NOMO-1 treated with DMSO at 0.1 percent for 48 hours (cell line): ENCODE results near the gene ZDHHC6.
"Not testable (repeated sequence)": the region's sequence is repeated elsewhere in the genome, so short reads cannot be mapped to it uniquely, and the experiment has no call there.

Source experiments
- DNase-seq: peaks from one replicate; lab custom pipeline; 2025; ENCODE audit not compliant: unreplicated experiment; lab: John Stamatoyannopoulos, UW

Gene ZDHHC6

DNA sequence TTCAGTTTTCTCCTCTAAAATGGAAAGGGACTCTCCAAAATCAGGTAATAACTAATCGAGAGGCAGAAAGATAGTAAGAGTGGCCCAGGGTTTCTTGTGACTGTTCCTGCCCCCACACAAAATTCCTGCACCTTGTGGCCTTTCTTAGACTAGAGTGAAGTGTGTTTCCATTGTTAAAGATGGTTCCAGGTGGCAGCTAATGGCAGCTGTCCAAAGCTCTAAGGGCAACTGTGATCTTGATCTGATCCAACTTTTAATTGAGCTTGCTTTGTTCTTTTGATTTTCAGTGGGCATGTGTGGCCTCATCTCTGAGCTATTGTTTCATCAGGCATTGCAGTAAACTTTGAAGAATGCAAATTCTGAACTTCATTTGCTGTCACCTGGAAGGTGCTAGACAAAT, 53.4 kb downstream of the ZDHHC6 start:
- DNase-seq, result no peak

DNA sequence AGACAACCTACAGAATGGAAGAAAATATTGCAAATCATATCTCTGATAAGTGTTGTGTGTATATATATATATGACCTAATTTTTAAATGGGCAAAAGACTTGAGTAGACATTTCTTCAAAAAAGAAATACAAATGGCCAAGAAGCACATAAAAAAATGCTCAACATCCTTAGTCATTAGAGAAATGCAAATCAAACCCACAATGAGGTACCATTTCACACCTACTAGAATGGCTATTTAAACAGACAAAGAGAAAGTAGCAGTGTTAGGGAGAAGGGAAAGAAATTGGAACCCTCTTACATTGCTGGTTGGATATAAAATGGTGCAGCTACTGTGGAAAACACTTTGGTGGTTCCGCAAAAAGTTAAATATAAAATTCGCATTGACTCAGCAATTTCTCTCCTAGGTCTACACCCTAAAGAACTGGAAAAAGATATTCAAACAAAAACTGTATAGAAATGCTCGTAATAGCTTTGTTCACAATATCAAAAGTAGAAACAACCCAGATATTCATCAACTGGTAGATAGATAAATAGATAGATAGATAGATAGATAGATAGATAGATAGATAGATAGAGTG, 56.5 kb downstream of the ZDHHC6 start:
- no peak for DNase-seq

DNA sequence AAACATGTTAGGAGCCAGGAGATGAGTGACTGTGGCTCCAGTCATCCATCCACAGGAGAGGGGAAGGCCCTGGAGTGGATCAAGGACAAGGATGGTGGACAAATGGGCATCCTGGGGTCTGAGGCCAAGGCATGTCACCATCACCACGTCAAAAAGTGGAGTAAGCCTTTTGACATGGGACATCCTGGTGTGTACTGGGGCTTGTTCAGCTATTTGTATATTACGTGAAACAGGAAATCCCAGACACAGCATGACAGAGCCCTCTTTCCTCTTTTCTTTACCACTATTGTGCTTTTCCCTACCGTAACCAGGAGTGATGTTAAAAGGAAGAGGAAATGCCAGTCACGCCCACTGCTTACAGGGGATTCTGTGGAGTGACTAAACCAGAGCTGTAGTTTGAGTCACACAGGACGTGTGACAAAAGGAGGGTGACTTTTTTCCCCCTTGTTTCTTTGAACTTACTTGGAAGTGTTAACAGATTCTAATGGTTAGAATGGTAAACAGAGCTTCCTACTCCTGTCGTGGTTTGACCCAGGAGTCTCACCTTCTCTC, 57.4 kb downstream of the ZDHHC6 start:
- DNase-seq, result peak; percentile 75

- no peak for DNase-seq
Measured at GRCh38 chr10:112388548-112388947, 58.2 kb downstream of the ZDHHC6 start.

DNA sequence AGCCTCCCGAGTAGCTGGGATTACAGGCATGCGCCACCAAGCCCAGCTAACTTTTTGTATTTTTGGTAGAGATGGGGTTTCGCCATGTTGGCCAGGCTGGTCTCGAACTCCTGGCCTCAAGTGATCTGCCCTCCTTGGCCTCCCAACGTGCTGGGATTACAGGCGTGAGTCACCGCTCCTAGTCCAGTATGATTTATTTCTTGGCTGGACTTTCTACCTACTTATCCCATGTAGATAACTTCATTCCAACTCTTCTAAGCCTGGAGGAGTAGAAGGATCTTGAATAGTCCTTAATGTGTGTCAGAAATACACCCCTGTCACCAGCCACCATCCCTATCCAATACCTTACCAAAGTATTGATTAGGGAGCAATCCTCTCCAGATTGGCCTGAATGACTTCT, 58.7 kb downstream of the ZDHHC6 start:
- not testable (repeated sequence) for DNase-seq

DNA sequence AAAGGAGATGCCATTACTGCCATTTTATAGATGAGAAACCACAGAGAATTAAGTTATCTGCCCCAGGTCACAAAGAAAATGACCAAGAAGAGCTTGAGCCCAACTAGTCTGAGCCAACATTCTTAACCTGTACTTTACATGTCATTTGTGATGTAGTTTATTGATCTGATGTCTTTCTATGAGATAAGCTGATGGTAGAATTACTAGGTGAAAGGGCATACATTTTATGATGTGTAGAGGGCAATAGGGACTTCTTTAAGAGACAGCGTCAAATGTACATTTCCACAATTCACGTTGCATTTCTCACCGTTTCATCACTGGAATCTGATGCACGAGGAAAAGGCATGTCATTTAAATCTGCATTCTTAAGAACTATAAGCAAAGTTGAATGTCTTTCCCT, 61.5 kb downstream of the ZDHHC6 start:
- DNase-seq, result no peak

- no peak for DNase-seq
Measured at GRCh38 chr10:112384141-112384540, 62.6 kb downstream of the ZDHHC6 start.

- DNase-seq, result no peak
Measured at GRCh38 chr10:112383325-112383724, 63.4 kb downstream of the ZDHHC6 start.

DNA sequence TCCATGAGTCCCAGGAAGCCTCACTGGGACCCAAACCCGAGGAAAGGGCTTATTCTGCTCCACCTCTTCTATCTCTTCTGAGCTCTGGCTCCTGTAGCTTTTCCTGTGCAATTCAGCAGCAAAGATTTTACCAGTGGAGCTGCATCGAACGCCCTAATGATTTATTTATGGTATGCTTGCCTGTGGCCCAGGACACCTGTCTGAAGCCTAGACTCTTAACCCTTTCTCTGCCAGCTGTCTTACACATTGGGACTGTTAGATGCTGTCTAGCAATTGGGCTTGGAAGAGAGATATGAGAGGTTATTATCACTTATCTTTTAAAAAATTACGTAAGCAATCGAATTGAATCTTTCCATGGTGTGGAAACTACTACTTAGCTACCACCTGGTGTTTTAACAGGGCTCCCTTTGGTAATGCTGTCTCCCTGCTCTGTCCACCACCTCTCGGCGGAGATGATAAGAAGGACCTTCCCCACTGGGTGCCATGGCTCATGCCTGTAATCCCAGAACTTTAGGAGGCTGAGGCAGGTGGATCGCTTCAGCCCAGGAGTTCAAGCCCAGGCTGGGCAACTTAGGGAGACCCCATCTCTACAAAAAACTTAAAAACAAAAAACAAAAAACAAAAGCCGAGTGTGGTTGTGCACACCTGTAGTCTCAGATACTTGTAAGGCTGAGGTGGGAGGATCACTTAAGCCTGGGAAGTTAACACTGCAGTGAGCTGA, 64.0 kb downstream of the ZDHHC6 start:
- DNase-seq, result no peak
